MM.1S (cell line): ENCODE data around the gene TCHP.

Experiments used
- DNase-seq: peaks from one replicate; pipeline ENCODE4 v3.0.0-alpha.2; 2015
- H2AFZ ChIP-seq: fragments of 300-600 bp; sonication (generic); 2 replicates; pipeline ENCODE4 v1.6.0; 2016; ENCODE audit warnings: antibody characterized with exemption, low read length
- H3F3A ChIP-seq: fragments of 300-600 bp; sonication (generic); 2 replicates; pipeline ENCODE4 v1.6.1; 2016; ENCODE audit warnings: mild to moderate bottlenecking, antibody characterized with exemption, low read length, moderate library complexity, mixed read lengths; ENCODE audit not compliant: insufficient read depth
- H3K27ac ChIP-seq: fragments of 300-600 bp; sonication (generic); 2 replicates; pipeline ENCODE4 v1.5.1; 2016; ENCODE audit warnings: mild to moderate bottlenecking, low read length
- H3K27me3 ChIP-seq: fragments of 300-600 bp; sonication (generic); replicated peaks from 2 replicates; pipeline ENCODE4 v1.6.0; 2016; ENCODE audit warnings: low read length; ENCODE audit not compliant: insufficient read depth
- H3K36me3 ChIP-seq: fragments of 300-600 bp; sonication (generic); replicated peaks from 2 replicates; pipeline ENCODE4 v1.6.1; 2016; ENCODE audit warnings: mild to moderate bottlenecking, low read length, mixed read lengths; ENCODE audit not compliant: insufficient read depth
- H3K4me1 ChIP-seq: fragments of 300-600 bp; sonication (generic); 2 replicates; pipeline ENCODE4 v1.6.1; 2016; ENCODE audit warnings: low read length, mixed read lengths
- H3K4me2 ChIP-seq: fragments of 300-600 bp; sonication (generic); 2 replicates; pipeline ENCODE4 v1.6.0; 2016; ENCODE audit warnings: low read depth, low read length
- H3K4me3 ChIP-seq: fragments of 300-600 bp; sonication (generic); 2 replicates; pipeline ENCODE4 v1.5.1; 2016; ENCODE audit warnings: low read length, mixed read lengths
- H3K79me2 ChIP-seq: fragments of 300-600 bp; sonication (generic); 2 replicates; pipeline ENCODE4 v1.6.1; 2016; ENCODE audit warnings: mixed run types, low read length, mixed read lengths
- H3K9ac ChIP-seq: fragments of 300-600 bp; sonication (generic); 2 replicates; pipeline ENCODE4 v1.6.1; 2016; ENCODE audit warnings: low read length, mixed read lengths
- H3K9me2 ChIP-seq: fragments of 300-600 bp; sonication (generic); replicated peaks from 2 replicates; pipeline ENCODE4 v1.6.1; 2016; ENCODE audit warnings: mild to moderate bottlenecking, low read length, mixed read lengths; ENCODE audit not compliant: insufficient read depth
- H3K9me3 ChIP-seq: fragments of 300-600 bp; sonication (generic); replicated peaks from 2 replicates; pipeline ENCODE4 v1.6.1; 2016; ENCODE audit warnings: mild to moderate bottlenecking, low read length, mixed read lengths; ENCODE audit not compliant: insufficient read depth
- H4K20me1 ChIP-seq: fragments of 300-600 bp; sonication (generic); 2 replicates; pipeline ENCODE4 v1.6.1; 2016; ENCODE audit warnings: mild to moderate bottlenecking, low read length, moderate library complexity, mixed read lengths; ENCODE audit not compliant: insufficient read depth
- EZH2 ChIP-seq: fragments of 300-600 bp; sonication (generic); optimal IDR thresholded peaks from 2 replicates; pipeline ENCODE3; 2017; ENCODE audit warnings: low read depth, mild to moderate bottlenecking, antibody characterized with exemption, low read length, mixed read lengths
- EZH2phosphoT487 ChIP-seq: fragments of 300-600 bp; sonication (generic); IDR thresholded peaks from 2 replicates; pipeline ENCODE4 v1.6.1; 2018; ENCODE audit warnings: antibody characterized with exemption, low read length
- TF ChIP-seq, protein P1 (sequence below): fragments of 300-600 bp; sonication (generic); IDR thresholded peaks from 2 replicates; pipeline ENCODE4 v1.5.1; 2016; ENCODE audit warnings: antibody characterized with exemption, low read length, mixed read lengths

The TCHP gene

DNA sequence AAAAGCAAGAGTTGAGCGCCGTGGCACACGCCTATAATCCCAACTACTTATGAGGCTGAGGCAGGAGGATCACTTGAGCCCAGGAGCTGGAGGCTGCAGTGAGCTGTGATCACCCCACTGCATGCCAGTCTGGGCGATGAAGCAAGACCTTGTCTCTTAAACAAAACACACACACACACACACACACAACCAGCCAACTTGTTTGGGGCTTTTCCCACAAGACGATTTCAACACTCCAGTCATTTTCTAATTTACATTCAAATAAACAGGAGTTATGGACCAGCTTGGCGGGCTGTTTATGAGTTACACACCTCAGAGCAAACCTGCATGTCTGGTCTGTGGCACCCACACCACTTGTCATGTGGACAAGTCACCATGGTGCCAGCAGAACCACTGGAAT is 26.4 kb upstream of the TCHP start:
- H3K4me1 ChIP-seq = peaks cover 24% of the 10 kb centered on the region
- H3K4me2 ChIP-seq = no peak overlapping the region

DNA sequence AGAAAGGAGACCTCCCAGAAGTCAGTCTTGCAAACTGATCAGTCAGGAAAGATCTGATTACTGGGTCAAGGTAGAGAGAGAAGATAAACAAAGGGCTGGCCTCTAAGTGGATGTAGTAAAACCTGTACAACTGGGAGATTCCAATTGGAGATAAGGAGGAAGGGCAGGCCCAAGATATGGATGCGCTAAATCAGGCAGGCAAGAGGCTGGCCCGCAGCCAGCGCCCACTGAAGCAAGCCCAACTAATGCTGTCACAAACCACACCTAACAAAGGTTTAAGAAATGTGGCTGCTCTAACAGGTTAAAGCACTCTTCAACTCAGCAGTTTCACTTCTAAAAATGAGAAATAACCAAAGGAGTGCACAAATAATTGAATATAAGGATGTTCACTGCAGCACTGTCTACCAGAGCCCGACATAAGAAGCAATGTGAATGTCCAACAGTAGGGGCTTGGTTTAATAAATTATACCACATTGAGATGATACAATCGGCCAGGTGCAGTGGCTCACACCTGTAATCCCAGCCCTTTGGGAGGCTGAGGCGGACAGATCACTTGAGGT is 24.4 kb upstream of the TCHP start:
- no peaks in the 10 kb centered on the region for H4K20me1 ChIP-seq
- H3F3A ChIP-seq = peaks cover 13% of the 10 kb centered on the region
- no peaks in the 10 kb centered on the region for H3K27me3 ChIP-seq
- peaks cover 48% of the 10 kb centered on the region for H3K79me2 ChIP-seq
- peaks cover 27% of the 10 kb centered on the region for H3K4me1 ChIP-seq
- peak overlapping the region; percentile 81 for H3K27ac ChIP-seq
- H3K9ac ChIP-seq = no peak overlapping the region
- peak; percentile 83 for DNase-seq
- H2AFZ ChIP-seq = peak overlapping the region; percentile 4; the same call in 1 of the 2 replicates
- no peak for TF ChIP-seq EZH2phosphoT487
- TF ChIP-seq EZH2 = no peak
- TF ChIP-seq, protein P1, sequence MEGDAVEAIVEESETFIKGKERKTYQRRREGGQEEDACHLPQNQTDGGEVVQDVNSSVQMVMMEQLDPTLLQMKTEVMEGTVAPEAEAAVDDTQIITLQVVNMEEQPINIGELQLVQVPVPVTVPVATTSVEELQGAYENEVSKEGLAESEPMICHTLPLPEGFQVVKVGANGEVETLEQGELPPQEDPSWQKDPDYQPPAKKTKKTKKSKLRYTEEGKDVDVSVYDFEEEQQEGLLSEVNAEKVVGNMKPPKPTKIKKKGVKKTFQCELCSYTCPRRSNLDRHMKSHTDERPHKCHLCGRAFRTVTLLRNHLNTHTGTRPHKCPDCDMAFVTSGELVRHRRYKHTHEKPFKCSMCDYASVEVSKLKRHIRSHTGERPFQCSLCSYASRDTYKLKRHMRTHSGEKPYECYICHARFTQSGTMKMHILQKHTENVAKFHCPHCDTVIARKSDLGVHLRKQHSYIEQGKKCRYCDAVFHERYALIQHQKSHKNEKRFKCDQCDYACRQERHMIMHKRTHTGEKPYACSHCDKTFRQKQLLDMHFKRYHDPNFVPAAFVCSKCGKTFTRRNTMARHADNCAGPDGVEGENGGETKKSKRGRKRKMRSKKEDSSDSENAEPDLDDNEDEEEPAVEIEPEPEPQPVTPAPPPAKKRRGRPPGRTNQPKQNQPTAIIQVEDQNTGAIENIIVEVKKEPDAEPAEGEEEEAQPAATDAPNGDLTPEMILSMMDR = no peak
- no peaks in the 10 kb centered on the region for H3K36me3 ChIP-seq
- H3K4me2 ChIP-seq = peak overlapping the region; percentile 43; the same call in 1 of the 2 replicates
- no peak overlapping the region for H3K4me3 ChIP-seq
- H3K9me3 ChIP-seq = no peaks in the 10 kb centered on the region
- H3K9me2 ChIP-seq = no peaks in the 10 kb centered on the region

More for the DNA sequence above, 26.4 kb upstream of the TCHP start:
- no peak overlapping the region for H3K4me3 ChIP-seq
- no peaks in the 10 kb centered on the region for H3K36me3 ChIP-seq
- no peak for DNase-seq
- no peak overlapping the region for H3K9ac ChIP-seq
- peaks cover 34% of the 10 kb centered on the region for H3K79me2 ChIP-seq
- H2AFZ ChIP-seq = no peak overlapping the region
- H3F3A ChIP-seq = peaks cover 13% of the 10 kb centered on the region
- no peaks in the 10 kb centered on the region for H3K27me3 ChIP-seq
- TF ChIP-seq EZH2phosphoT487 (no peak), EZH2 (no peak)
- TF ChIP-seq, protein P1 = no peak
- H3K9me3 ChIP-seq = no peaks in the 10 kb centered on the region
- H3K27ac ChIP-seq = no peak overlapping the region
- no peaks in the 10 kb centered on the region for H4K20me1 ChIP-seq
- no peaks in the 10 kb centered on the region for H3K9me2 ChIP-seq

DNA sequence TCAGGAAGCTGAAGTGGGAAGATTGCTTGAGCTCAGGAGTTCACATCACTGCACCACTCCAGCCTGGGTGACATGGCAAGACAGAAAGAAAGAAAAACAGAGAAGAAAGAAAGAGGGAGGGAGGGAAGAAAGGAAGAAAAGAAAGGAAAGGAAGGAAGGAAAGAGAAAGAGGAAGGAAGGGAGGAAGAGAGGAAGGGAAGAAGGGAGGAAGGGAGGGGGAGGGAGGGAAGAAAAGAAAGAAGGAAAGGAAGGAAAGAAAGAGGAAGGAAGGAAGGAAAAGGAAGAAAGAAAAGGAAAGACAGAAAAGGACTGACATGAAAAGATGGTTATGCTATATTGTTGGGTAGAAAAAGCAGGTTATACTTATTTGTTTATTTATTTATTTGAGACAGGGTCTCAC is 23.7 kb upstream of the TCHP start:
- TF ChIP-seq EZH2phosphoT487 (no peak), EZH2 (no peak)
- TF ChIP-seq, protein P1 = no peak

More for the DNA sequence above, 23.7 kb upstream of the TCHP start:
- Histone ChIP-seq H3K9me3 (no peaks in the 10 kb centered on the region), H3K27ac (peak overlapping the region; percentile 81; the same call in 1 of the 2 replicates), H3K4me3 (no peak overlapping the region), H3K36me3 (no peaks in the 10 kb centered on the region), H4K20me1 (no peaks in the 10 kb centered on the region), H2AFZ (no peak overlapping the region), H3K79me2 (peaks cover 48% of the 10 kb centered on the region), H3K9me2 (no peaks in the 10 kb centered on the region), H3K4me2 (peak overlapping the region; percentile 43; the same call in 1 of the 2 replicates), H3K27me3 (no peaks in the 10 kb centered on the region), H3K4me1 (peaks cover 27% of the 10 kb centered on the region), H3F3A (peaks cover 13% of the 10 kb centered on the region), H3K9ac (peak overlapping the region; percentile 31; the same call in 1 of the 2 replicates)
- no peak for DNase-seq
